Kidney tubule cell (primary cell): ENCODE results near the gene SLCO4A1.

Experiments used
- DNase-seq: peaks from one replicate; pipeline ENCODE4 v3.0.0-alpha.2; 2018; ENCODE audit warnings: low spot score

Gene SLCO4A1

DNA sequence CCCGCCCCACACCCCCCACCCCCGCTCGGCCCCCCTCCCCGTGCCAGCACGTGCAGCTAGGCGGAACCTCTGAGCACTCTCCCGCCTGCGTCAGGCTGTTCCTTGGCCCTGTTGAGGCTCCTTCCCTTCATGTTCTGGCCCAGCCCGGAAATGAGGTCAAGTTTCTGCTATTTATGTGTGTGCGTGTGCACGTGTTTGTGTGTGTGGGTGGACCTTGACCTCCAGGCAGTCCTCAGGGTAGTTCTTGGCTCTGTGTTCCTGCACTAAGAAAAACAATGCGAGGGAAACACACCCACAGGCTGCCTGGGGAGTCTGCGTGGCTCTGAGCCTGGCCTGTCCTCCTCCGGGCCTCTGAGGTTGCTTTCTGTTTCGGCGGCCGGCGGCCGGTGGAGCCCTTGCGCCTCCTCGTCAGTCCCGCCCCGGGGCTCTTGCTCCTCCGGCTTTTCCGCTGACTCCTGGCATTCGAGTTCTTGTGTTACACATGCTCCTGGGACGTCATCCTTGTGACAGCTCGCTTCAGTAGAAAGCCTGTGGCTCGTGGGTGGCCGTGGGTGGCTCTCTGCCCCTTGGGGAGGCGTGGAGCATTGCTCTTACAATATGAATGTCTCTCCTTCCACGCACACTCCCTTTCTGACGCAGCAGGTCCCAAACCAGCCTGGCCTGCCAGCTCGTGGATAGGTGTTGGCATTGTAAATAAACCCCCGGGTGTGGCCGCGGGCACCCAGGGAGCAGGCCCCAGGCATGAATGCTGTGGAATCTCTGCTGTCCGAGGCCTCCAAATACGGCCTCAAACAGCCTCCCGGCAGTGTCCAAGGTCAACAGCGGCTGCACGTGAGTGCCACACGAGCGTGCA, 10.0 kb downstream of the SLCO4A1 start:
- peak; percentile 95 for DNase-seq

- DNase-seq: no peak
Measured at GRCh38 chr20:62652894-62653305, 10.6 kb downstream of the SLCO4A1 start.

- no peak for DNase-seq
Measured at GRCh38 chr20:62653373-62653772, 11.1 kb downstream of the SLCO4A1 start.

DNA sequence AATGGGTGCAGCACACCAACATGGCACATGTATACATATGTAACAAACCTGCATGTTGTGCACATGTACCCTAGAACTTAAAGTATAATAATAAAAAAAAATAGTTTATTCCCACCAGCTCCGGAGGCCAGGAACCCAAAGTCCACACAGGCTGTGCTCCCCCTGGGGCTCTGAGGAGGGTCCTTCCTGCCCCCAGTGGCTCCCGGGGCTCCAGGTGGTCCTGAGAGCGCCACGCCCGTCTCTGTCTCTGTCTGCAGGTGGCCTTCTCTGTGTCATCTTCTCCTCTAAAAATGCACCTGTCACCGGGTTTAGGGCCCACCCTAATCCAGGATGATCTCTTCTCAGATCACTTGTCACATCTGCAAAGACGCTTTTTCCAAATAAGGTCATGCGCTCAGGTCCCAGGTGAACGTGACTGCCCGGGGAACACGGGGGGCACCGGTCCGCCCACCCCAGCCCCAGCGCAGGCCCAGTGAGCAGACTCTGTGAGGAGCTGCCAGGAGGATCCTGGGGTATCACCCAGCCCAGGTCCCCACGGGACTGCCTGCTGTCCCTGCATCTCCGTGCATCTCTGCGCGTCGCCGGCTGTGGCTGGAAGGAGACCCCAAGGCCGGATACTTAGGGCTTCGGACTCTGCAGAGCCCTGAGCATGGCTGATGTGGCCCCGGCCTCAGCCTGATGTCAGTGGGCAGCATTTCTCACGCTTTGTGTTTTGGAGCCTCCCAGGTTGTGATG, 11.8 kb downstream of the SLCO4A1 start:
- DNase-seq: no peak

- no peak for DNase-seq
Measured at GRCh38 chr20:62655282-62656196, 13.2 kb downstream of the SLCO4A1 start.

GRCh38 chr20:62656197-62656918, 14.1 kb downstream of the SLCO4A1 start:
- DNase-seq: no peak

DNA sequence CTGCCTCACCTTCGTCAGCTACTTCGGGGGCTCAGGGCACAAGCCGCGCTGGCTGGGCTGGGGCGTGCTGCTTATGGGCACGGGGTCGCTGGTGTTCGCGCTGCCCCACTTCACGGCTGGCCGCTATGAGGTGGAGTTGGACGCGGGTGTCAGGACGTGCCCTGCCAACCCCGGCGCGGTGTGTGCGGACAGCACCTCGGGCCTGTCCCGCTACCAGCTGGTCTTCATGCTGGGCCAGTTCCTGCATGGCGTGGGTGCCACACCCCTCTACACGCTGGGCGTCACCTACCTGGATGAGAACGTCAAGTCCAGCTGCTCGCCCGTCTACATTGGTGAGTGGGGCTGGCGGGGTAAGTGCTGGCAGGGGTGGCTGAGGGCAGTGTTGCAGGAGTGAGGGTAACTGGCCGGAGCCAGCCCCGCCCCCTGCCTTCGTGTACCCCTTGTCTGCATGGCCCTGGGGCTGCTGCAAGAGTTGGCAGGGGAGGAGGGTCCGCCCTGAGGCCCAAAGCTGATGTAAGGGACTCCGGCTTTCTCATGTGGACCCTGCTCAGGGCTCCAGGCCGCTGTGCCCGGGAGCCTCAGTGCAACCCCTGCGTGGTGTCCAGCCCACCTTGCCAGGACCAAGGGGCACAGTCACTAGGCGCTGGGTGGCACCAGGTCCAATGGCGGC, 14.8 kb downstream of the SLCO4A1 start:
- DNase-seq: no peak

GRCh38 chr20:62657589-62657942, 15.3 kb downstream of the SLCO4A1 start:
- DNase-seq: no peak

- no peak for DNase-seq
Measured at GRCh38 chr20:62657956-62658355, 15.7 kb downstream of the SLCO4A1 start.

- no peak for DNase-seq
Measured at GRCh38 chr20:62658593-62659178, 16.4 kb downstream of the SLCO4A1 start.

- no peak for DNase-seq
Measured at GRCh38 chr20:62659488-62660239, 17.4 kb downstream of the SLCO4A1 start.

GRCh38 chr20:62660240-62660615, 17.9 kb downstream of the SLCO4A1 start:
- DNase-seq: no peak

GRCh38 chr20:62660768-62661167, 18.5 kb downstream of the SLCO4A1 start:
- DNase-seq: no peak

GRCh38 chr20:62661647-62662046, 19.3 kb downstream of the SLCO4A1 start:
- DNase-seq: no peak

GRCh38 chr20:62662422-62662821, 20.1 kb downstream of the SLCO4A1 start:
- peak; percentile 43 for DNase-seq

GRCh38 chr20:62663145-62664018, 21.1 kb downstream of the SLCO4A1 start:
- DNase-seq: no peak

DNA sequence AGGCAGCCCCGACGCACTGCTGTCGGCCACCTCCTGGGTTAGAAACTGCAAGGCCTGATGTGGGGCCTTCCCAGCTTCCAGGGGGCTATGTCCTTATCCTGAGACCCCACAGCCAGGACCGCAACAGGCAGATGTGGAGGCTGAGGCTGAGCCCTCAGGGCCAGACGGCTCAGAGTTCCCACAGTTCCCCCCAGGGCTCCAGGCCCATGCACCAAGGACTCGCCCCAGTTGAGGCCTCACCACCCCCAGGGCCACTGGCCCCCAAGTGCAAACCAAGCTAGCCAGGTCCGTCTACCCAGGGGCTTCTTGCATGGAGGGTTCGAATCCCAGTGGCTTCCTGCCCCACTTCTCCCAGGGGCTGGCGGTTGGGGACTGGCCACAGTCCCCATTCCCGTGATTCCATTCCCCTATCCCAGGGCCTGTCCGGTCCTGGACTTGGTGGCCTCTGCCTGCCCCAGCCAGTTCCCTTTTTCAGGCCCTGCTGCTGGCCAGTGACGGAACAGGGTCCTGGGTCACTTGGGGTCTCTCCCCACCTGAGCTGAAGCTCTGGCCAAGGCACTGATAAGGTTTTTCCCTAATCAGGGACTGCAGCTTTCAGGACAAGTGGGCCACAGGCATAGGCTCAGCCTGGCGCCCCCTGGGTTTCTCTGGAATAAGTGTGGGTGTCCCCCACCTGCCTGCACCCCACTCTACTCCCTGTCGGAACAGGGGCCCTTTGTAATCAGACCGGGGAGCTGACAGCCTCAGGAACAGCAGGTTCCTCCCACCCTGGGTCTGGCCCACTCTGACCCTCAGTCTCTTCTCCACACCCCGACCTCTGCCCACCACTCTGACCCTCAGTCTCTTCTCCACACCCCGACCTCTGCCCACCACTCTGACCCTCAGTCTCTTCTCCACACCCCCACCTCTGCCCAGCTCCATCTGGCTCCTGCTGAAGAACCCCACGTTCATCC, 22.0 kb downstream of the SLCO4A1 start:
- no peak for DNase-seq
